Epithelial cell of proximal tubule (primary cell): ENCODE results near the gene KCNK2. TPM values are rescaled to one million over a fixed set of nuclear protein-coding genes. Genes with fewer than 3 reads are reported as not detected.

ENCODE experiments used
- DNase-seq: peaks from one replicate; pipeline ENCODE4 v3.0.0-alpha.2; 2011; ENCODE audit warnings: low read depth
- H3K4me3 ChIP-seq: 2 replicates; pipeline ENCODE4 v1.5.1; 2011; ENCODE audit warnings: low read depth, mild to moderate bottlenecking, low read length
- total RNA-seq: library from RNA; depleted of rRNA; stranded (reverse); fragments of >200 nt; gene quantifications from 2 replicates; pipeline ENCODE4 v1.2.3, GENCODE V29; 2015
- TF ChIP-seq, protein P1 (sequence below): conservative IDR thresholded peaks from 2 replicates; pipeline ENCODE4 v1.5.1; 2012; ENCODE audit warnings: low read depth, mild to moderate bottlenecking, low read length

KCNK2 gene, protein sequence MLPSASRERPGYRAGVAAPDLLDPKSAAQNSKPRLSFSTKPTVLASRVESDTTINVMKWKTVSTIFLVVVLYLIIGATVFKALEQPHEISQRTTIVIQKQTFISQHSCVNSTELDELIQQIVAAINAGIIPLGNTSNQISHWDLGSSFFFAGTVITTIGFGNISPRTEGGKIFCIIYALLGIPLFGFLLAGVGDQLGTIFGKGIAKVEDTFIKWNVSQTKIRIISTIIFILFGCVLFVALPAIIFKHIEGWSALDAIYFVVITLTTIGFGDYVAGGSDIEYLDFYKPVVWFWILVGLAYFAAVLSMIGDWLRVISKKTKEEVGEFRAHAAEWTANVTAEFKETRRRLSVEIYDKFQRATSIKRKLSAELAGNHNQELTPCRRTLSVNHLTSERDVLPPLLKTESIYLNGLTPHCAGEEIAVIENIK
- total RNA-seq = not detected in 2 replicates

GRCh38 chr1:215082532-215083382 is at the start of gene KCNK2:
Gene KCNK2 (plus strand): TSS chr1:215082737. CDS start chr1:215083386, 649 bp downstream.
- peak within 1 kb of the TSS; percentile 57 for H3K4me3 ChIP-seq
- no peak for DNase-seq
- TF ChIP-seq, protein P1, sequence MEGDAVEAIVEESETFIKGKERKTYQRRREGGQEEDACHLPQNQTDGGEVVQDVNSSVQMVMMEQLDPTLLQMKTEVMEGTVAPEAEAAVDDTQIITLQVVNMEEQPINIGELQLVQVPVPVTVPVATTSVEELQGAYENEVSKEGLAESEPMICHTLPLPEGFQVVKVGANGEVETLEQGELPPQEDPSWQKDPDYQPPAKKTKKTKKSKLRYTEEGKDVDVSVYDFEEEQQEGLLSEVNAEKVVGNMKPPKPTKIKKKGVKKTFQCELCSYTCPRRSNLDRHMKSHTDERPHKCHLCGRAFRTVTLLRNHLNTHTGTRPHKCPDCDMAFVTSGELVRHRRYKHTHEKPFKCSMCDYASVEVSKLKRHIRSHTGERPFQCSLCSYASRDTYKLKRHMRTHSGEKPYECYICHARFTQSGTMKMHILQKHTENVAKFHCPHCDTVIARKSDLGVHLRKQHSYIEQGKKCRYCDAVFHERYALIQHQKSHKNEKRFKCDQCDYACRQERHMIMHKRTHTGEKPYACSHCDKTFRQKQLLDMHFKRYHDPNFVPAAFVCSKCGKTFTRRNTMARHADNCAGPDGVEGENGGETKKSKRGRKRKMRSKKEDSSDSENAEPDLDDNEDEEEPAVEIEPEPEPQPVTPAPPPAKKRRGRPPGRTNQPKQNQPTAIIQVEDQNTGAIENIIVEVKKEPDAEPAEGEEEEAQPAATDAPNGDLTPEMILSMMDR = no peak

GRCh38 chr1:215032911-215033526 is 49.5 kb upstream of the KCNK2 start:
- no peak for DNase-seq
- TF ChIP-seq, protein P1 = no peak
- H3K4me3 ChIP-seq = no peak overlapping the region

DNA sequence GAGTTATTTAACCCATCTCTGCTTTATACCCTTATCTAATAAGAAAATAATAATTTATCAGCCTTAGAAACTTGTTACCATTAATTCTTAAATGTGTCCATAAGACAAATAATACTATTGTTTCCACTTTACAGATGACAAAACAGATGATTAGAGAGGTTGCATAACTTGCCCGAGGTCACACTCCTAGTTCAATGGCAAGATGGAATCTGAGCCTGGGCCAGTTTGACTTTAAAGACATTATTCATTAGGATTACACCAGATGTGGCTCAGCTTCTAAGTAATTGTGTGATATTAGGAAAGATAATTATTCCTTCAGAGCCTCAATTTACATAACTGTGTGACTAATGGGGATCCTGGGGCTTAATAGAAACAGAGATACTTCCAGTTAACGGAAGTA is 42.3 kb upstream of the KCNK2 start:
- DNase-seq = no peak
- H3K4me3 ChIP-seq = no peak overlapping the region
- TF ChIP-seq, protein P1 = no peak

DNA sequence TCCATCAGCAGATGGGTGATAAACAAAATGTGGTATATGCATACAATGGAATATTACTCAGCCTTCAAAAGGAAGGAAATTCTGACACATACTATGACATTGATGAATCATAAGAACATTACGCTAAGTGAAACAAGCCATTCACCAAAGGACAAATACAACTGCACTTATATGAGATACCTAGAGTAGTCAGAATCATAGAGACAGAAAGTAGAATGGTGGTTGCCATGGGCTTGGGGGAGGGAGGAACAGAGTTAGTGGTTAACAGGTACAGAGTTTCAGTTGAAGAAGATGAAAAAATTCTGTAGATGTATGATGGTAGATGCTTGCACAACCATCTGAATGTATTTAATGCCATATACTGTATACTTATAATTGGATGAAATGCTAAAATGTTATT is 39.1 kb upstream of the KCNK2 start:
- TF ChIP-seq, protein P1 = no peak
- no peak overlapping the region for H3K4me3 ChIP-seq
- DNase-seq = no peak

- peak; percentile 93 for DNase-seq
- TF ChIP-seq, protein P1 = no peak
- H3K4me3 ChIP-seq = no peak overlapping the region
These were observed 38.4 kb upstream of the KCNK2 start for GRCh38 chr1:215044151-215044550.

- DNase-seq = no peak
- TF ChIP-seq, protein P1 = no peak
- no peak overlapping the region for H3K4me3 ChIP-seq
These were observed 36.7 kb upstream of the KCNK2 start for GRCh38 chr1:215045698-215046308.
